CD4-positive, alpha-beta memory T cell (primary cell): ENCODE results near the gene LETMD1. TPM values are rescaled to one million over a fixed set of nuclear protein-coding genes. Genes with fewer than 3 reads are reported as not detected.
A peak's percentile ranks its signal among the peaks of the same experiment; 100 is the strongest.

Experiments
- CTCF ChIA-PET: fragments of 350-600 bp; sonication (Branson Sonifier 250); formaldehyde crosslinking; loops from one replicate; lab custom pipeline; 2021; ENCODE audit warnings: inconsistent platforms; ENCODE audit not compliant: partially characterized antibody; lab: Charles Lee
- POLR2A ChIA-PET: fragments of 350-600 bp; sonication (Branson Sonifier 250); formaldehyde crosslinking; loops from one replicate; lab custom pipeline; 2021; ENCODE audit not compliant: partially characterized antibody; lab: Charles Lee
- DNase-seq, 5 donors: peaks; one replicate each; pipeline versions ENCODE4 v3.0.0 to v3.0.0-alpha.2; 2020 to 2022; ENCODE audit warnings: mixed read lengths in 1 of 5
- H3K27ac ChIP-seq: one replicate; pipeline ENCODE4 v1.7.0; 2013; ENCODE audit warnings: low read depth, low read length
- H3K27me3 ChIP-seq: 2 replicates; pipeline ENCODE4 v1.7.0; 2013; ENCODE audit warnings: mild to moderate bottlenecking, low read length, moderate library complexity; ENCODE audit not compliant: insufficient read depth
- H3K36me3 ChIP-seq: 2 replicates; pipeline ENCODE4 v1.7.0; 2013; ENCODE audit warnings: mild to moderate bottlenecking, low read length, moderate library complexity; ENCODE audit not compliant: insufficient read depth
- H3K4me1 ChIP-seq: 2 replicates; pipeline ENCODE4 v1.7.0; 2013; ENCODE audit warnings: mild to moderate bottlenecking, low read length, moderate library complexity; ENCODE audit not compliant: insufficient read depth
- H3K4me3 ChIP-seq, 2 donors: one replicate each; pipeline ENCODE4 v1.7.0; 2013; ENCODE audit warnings: low read length in 2 of 2, mild to moderate bottlenecking in 1 of 2
- H3K9me3 ChIP-seq, 2 donors: one replicate each; pipeline ENCODE4 v1.7.0; 2013; ENCODE audit warnings: low read length in 2 of 2, control low read depth in 1 of 2; ENCODE audit not compliant: control insufficient read depth in 1 of 2
- H3K27ac Mint-ChIP-seq, 7 donors: one replicate each; pipeline ENCODE4 v1.8.0; 2020 to 2021; ENCODE audit warnings: mixed read lengths in 7 of 7, mild to moderate bottlenecking in 6 of 7, inconsistent platforms in 3 of 7, moderate library complexity in 3 of 7
- H3K27me3 Mint-ChIP-seq, 2 donors: one replicate each; pipeline ENCODE4 v1.8.0; 2020 to 2021; ENCODE audit warnings: mixed read lengths in 2 of 2
- H3K36me3 Mint-ChIP-seq, 2 donors: one replicate each; pipeline ENCODE4 v1.8.0; 2020 to 2021; ENCODE audit warnings: mixed read lengths in 2 of 2, inconsistent platforms in 1 of 2, mild to moderate bottlenecking in 1 of 2
- H3K4me1 Mint-ChIP-seq, 4 donors: one replicate each; pipeline ENCODE4 v1.8.0; 2020 to 2021; ENCODE audit warnings: mixed read lengths in 4 of 4, mild to moderate bottlenecking in 1 of 4
- H3K4me3 Mint-ChIP-seq, 8 donors: one replicate each; pipeline ENCODE4 v1.8.0; 2020 to 2021; ENCODE audit warnings: mixed read lengths in 8 of 8, mild to moderate bottlenecking in 7 of 8, moderate library complexity in 6 of 8, inconsistent platforms in 3 of 8
- H3K9me3 Mint-ChIP-seq, 8 donors: one replicate each; pipeline ENCODE4 v1.8.0; 2020 to 2021; ENCODE audit warnings: mixed read lengths in 8 of 8, mild to moderate bottlenecking in 5 of 8, inconsistent platforms in 3 of 8, moderate library complexity in 1 of 8
- intact Hi-C: fragments of 100-400 bp; cut with micrococcal nuclease; formaldehyde crosslinking; loops from one replicate; pipeline ENCODE4 v1.15.1; 2023
- polyA plus RNA-seq, 2 donors: library from polyadenylated mRNA; unstranded; fragments of 300-500 nt; fragmentation: Illumina TruSeq; gene quantifications; one replicate each; pipeline ENCODE4 v1.2.3, GENCODE V29; 2021
- total RNA-seq, 2 experiments: library from RNA; stranded (reverse); gene quantifications; one replicate each; pipeline ENCODE4 v1.2.3, GENCODE V29; 2021

LETMD1 gene
- total and polyA plus RNA-seq, 4 experiments from 2014 or later = 32.6 to 93.3 (median 60.1) TPM

DNA sequence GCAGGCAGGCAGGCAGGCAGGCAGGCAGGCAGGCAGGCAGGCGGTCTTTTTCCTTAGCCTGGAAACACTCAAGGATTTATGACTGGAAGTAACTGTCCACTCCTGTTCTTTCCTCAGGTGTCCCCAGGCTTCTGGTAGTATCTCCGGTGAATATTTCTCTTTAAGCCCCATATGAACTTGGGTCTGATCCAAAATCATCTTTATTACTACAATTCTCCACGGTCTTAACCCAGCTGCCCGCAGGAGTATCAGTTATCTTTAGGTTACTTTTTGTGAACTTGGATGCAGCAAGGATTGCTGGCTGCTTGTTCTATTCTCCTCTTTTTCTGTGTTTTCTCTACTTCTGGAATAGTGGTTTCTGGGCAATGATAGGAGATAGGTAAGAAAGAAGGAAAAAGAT, 32.0 kb downstream of the LETMD1 start:
- peak overlapping the region in 1 of 8 donors; percentile 5 for H3K4me3 Mint-ChIP-seq
- Histone ChIP-seq H3K36me3 (no peaks in the 10 kb centered on the region), H3K4me1 (peaks cover 30% of the 10 kb centered on the region), H3K9me3 (no peaks in the 10 kb centered on the region), H3K4me3 (no peak overlapping the region), H3K27me3 (no peaks in the 10 kb centered on the region), H3K27ac (no peak overlapping the region)
- CTCF ChIA-PET = no interaction called here
- H3K9me3 Mint-ChIP-seq = peaks cover 0 to 6% (median 0%) of the 10 kb centered on the region in 8 donors
- peaks cover 0 to 11% of the 10 kb centered on the region in 2 donors for H3K36me3 Mint-ChIP-seq
- DNase-seq = no peak
- POLR2A ChIA-PET = interaction anchor here (0.9 kb wide), 1 partner anchor 247 kb away, joined by 3 read pairs; no protein-coding TSS in a partner anchor
- peaks cover 36 to 66% (median 51%) of the 10 kb centered on the region in 4 donors for H3K4me1 Mint-ChIP-seq
- H3K27ac Mint-ChIP-seq = peak overlapping the region in 1 of 7 donors; percentile 36
- no peaks in the 10 kb centered on the region for H3K27me3 Mint-ChIP-seq
- intact Hi-C loops = loop anchor here (5.0 kb wide), 1 partner anchor 1338 kb away; the partner anchor contains the start of gene TMBIM6

DNA sequence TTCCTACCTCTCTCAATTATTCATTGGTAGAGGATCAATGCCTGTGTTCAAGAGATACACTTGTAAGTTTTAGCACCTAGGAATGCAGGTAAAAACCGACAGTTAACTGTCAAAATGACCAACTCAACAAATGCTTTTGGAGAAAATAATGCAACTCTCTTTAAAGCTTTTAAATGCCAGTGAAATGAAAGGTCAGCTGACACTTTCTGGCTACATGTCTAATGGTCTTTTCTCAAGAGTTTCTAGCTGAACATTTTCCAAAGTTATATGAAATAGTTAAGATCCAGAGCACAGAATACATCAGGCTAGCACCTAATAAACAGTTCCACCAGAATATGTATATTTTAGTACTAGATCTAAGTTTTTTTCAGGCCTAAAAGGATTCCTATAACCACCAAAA, 33.3 kb downstream of the LETMD1 start:
- peaks cover 0 to 6% (median 0%) of the 10 kb centered on the region in 8 donors for H3K9me3 Mint-ChIP-seq
- POLR2A ChIA-PET = interaction anchor here (0.5 to 4.1 kb wide), 4 partner anchors 12 to 326 kb away, joined by 3 to 26 read pairs (median 4); partner anchors contain the start of genes BIN2 and POU6F1
- H3K27me3 Mint-ChIP-seq = no peaks in the 10 kb centered on the region
- intact Hi-C loops = loop anchor here (5.0 kb wide), 1 partner anchor 1339 kb away; the partner anchor contains the start of gene TMBIM6
- H3K36me3 ChIP-seq = no peaks in the 10 kb centered on the region
- H3K27ac Mint-ChIP-seq = peak overlapping the region in 4 of 7 donors; percentile 19 to 97 (median 59)
- no peaks in the 10 kb centered on the region for H3K9me3 ChIP-seq
- H3K27me3 ChIP-seq = no peaks in the 10 kb centered on the region
- peaks cover 24% of the 10 kb centered on the region for H3K4me1 ChIP-seq
- peaks cover 0 to 11% of the 10 kb centered on the region in 2 donors for H3K36me3 Mint-ChIP-seq
- peaks cover 33 to 62% (median 46%) of the 10 kb centered on the region in 4 donors for H3K4me1 Mint-ChIP-seq
- no peak overlapping the region for H3K4me3 ChIP-seq
- CTCF ChIA-PET = interaction anchor here (0.9 to 1.0 kb wide), 3 partner anchors 34 to 137 kb away, joined by 3 read pairs; partner anchors contain the start of genes POU6F1 and SLC11A2
- H3K4me3 Mint-ChIP-seq = peak overlapping the region in 7 of 8 donors; percentile 33 to 97 (median 94)
- no peak overlapping the region for H3K27ac ChIP-seq
- no peak for DNase-seq

- Mint-ChIP-seq H3K9me3 (peaks cover 0 to 6% (median 0%) of the 10 kb centered on the region in 8 donors), H3K36me3 (peaks cover 0 to 11% of the 10 kb centered on the region in 2 donors), H3K4me1 (peaks cover 29 to 51% (median 41%) of the 10 kb centered on the region in 4 donors), H3K27ac (peak overlapping the region; percentile 88 to 97 (median 95)), H3K4me3 (peak overlapping the region; percentile 93 to 98 (median 96)), H3K27me3 (no peaks in the 10 kb centered on the region)
- Histone ChIP-seq H3K36me3 (no peaks in the 10 kb centered on the region), H3K27ac (peak overlapping the region; percentile 86), H3K4me1 (peaks cover 21% of the 10 kb centered on the region), H3K4me3 (peak overlapping the region; percentile 67 to 93), H3K9me3 (no peaks in the 10 kb centered on the region), H3K27me3 (no peaks in the 10 kb centered on the region)
- ChIA-PET CTCF (no interaction called here), POLR2A (interaction anchor here (0.7 to 4.1 kb wide), 16 partner anchors 8 to 319 kb away, joined by 3 to 26 read pairs (median 6); partner anchors contain the start of genes ATF1, BIN2, DAZAP2 and LETMD1)
- peak; percentile 8 to 50 (median 22) for DNase-seq
- intact Hi-C loops = loop anchor here (1.0 to 5.0 kb wide), 4 partner anchors 34 to 1340 kb away; partner anchors contain the start of genes DAZAP2, LETMD1, TFCP2 and TMBIM6
Observed at GRCh38 chr12:51082561-51083125, 34.5 kb downstream of the LETMD1 start.

- ChIA-PET POLR2A (interaction anchor here (0.6 to 4.1 kb wide), 20 partner anchors 8 to 683 kb away, joined by 3 to 26 read pairs (median 4); partner anchors contain the start of genes ATF1, DAZAP2, LARP4 and LETMD1), CTCF (interaction anchor here (0.9 to 1.2 kb wide), 2 partner anchors 17 to 36 kb away, joined by 3 to 5 read pairs; no protein-coding TSS in a partner anchor)
- H3K36me3 ChIP-seq = no peaks in the 10 kb centered on the region
- peak within 1 kb of the TSS; percentile 86 for H3K27ac ChIP-seq
- Mint-ChIP-seq H3K4me1 (peaks cover 28 to 45% (median 36%) of the 10 kb centered on the region in 4 donors), H3K36me3 (peaks cover 0 to 11% of the 10 kb centered on the region in 2 donors), H3K27me3 (no peaks in the 10 kb centered on the region), H3K9me3 (peaks cover 0 to 6% (median 0%) of the 10 kb centered on the region in 8 donors), H3K27ac (peak within 1 kb of the TSS; percentile 88 to 97 (median 95)), H3K4me3 (peak within 1 kb of the TSS; percentile 93 to 98 (median 96))
- DNase-seq = peak; percentile 94 to 96 (median 95)
- peak within 1 kb of the TSS; percentile 67 to 93 for H3K4me3 ChIP-seq
- H3K4me1 ChIP-seq = peaks cover 21% of the 10 kb centered on the region
- no peaks in the 10 kb centered on the region for H3K27me3 ChIP-seq
- no peaks in the 10 kb centered on the region for H3K9me3 ChIP-seq
- intact Hi-C loops = loop anchor here (1.0 to 5.0 kb wide), 4 partner anchors 35 to 1341 kb away; partner anchors contain the start of genes DAZAP2, LETMD1, TFCP2 and TMBIM6
Observed at GRCh38 chr12:51083126-51083833, 35.2 kb downstream of the LETMD1 start, which contains the start of gene CSRNP2. CSRNP2 (minus strand) TSS chr12:51083596; CDS start chr12:51076561, 7,035 bp downstream.

GRCh38 chr12:51085757-51086156, 37.6 kb downstream of the LETMD1 start:
- H3K27me3 Mint-ChIP-seq = no peaks in the 10 kb centered on the region
- ChIA-PET POLR2A (no interaction called here), CTCF (interaction anchor here (0.9 to 1.1 kb wide), 2 partner anchors 59 to 167 kb away, joined by 3 read pairs; no protein-coding TSS in a partner anchor)
- peaks cover 0 to 7% of the 10 kb centered on the region in 2 donors for H3K36me3 Mint-ChIP-seq
- peaks cover 21 to 29% (median 25%) of the 10 kb centered on the region in 4 donors for H3K4me1 Mint-ChIP-seq
- DNase-seq = no peak
- no peaks in the 10 kb centered on the region for H3K9me3 ChIP-seq
- no peak overlapping the region for H3K4me3 ChIP-seq
- H3K27ac Mint-ChIP-seq = peak overlapping the region in 1 of 7 donors; percentile 60
- H3K4me3 Mint-ChIP-seq = peak overlapping the region in 1 of 8 donors; percentile 36
- no peak overlapping the region for H3K27ac ChIP-seq
- H3K4me1 ChIP-seq = peaks cover 21% of the 10 kb centered on the region
- no peaks in the 10 kb centered on the region for H3K36me3 ChIP-seq
- no peaks in the 10 kb centered on the region for H3K27me3 ChIP-seq
- peaks cover 0 to 4% (median 0%) of the 10 kb centered on the region in 8 donors for H3K9me3 Mint-ChIP-seq
- intact Hi-C loops = no loop called here

DNA sequence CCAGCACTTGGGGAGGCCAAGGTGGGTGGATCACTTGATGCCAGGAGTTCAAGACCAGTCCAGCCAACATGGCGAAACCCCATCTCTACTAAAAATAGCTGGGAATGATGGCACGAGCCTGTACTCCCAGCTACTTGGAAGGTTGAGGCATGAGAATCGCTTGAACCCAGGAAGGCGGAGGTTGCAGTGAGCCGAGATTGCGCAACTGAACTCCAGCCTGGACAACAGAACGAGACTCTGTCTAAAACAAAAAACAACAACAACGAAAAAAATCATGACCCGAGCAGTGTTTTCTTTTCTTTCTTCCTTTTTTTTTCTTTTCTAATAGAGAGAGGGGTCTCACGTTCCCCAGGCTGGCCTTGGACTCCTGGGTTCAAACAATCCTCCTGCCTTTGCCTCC, 38.8 kb downstream of the LETMD1 start:
- Mint-ChIP-seq H3K27ac (peak overlapping the region in 2 of 7 donors; percentile 15 to 90), H3K27me3 (no peaks in the 10 kb centered on the region), H3K4me3 (no peak overlapping the region), H3K36me3 (peaks cover 0 to 7% of the 10 kb centered on the region in 2 donors), H3K9me3 (peaks cover 0 to 4% (median 0%) of the 10 kb centered on the region in 8 donors), H3K4me1 (peaks cover 16 to 22% (median 18%) of the 10 kb centered on the region in 4 donors)
- no peak overlapping the region for H3K4me3 ChIP-seq
- POLR2A ChIA-PET = no interaction called here
- no peak overlapping the region for H3K27ac ChIP-seq
- no peaks in the 10 kb centered on the region for H3K9me3 ChIP-seq
- H3K36me3 ChIP-seq = no peaks in the 10 kb centered on the region
- CTCF ChIA-PET = no interaction called here
- no peaks in the 10 kb centered on the region for H3K27me3 ChIP-seq
- no peak for DNase-seq
- peaks cover 15% of the 10 kb centered on the region for H3K4me1 ChIP-seq
- intact Hi-C loops = no loop called here
